Transverse colon (tissue), 4 donors: ENCODE results near the gene PECR. TPM values are rescaled to one million over a fixed set of nuclear protein-coding genes. Genes with fewer than 3 reads are reported as not detected.

Source experiments
- DNase-seq: peaks from one replicate; pipeline ENCODE4 v3.0.0-alpha.2; 2019
- H3K27ac ChIP-seq, 4 donors: fragments of 200-600 bp; sonication (generic); 2 replicates each; pipeline ENCODE4 v1.5.1; 2016 to 2018; ENCODE audit warnings: inconsistent platforms in 4 of 4
- H3K27me3 ChIP-seq: fragments of 200-600 bp; sonication (generic); 2 replicates; pipeline ENCODE4 v1.5.1; 2017; ENCODE audit warnings: inconsistent platforms
- H3K36me3 ChIP-seq, 4 donors: fragments of 200-600 bp; sonication (generic); 2 replicates each; pipeline ENCODE4 v1.5.1; 2017 to 2019; ENCODE audit warnings: inconsistent platforms in 4 of 4
- H3K4me1 ChIP-seq, 4 donors: fragments of 200-600 bp; sonication (generic); 2 replicates each; pipeline ENCODE4 v1.5.1; 2017 to 2020; ENCODE audit warnings: inconsistent platforms in 4 of 4
- H3K4me3 ChIP-seq, 4 donors: fragments of 200-600 bp; sonication (generic); 1 replicate in 1 of 4; 2 replicates in 3 of 4; pipeline versions ENCODE4 v1.5.1 to v1.6.1; 2017 to 2019; ENCODE audit warnings: inconsistent platforms in 4 of 4
- H3K9me3 ChIP-seq, 2 donors: fragments of 200-600 bp; sonication (generic); 2 replicates each; pipeline ENCODE4 v1.5.1; 2017 to 2019; ENCODE audit warnings: inconsistent platforms in 2 of 2
- EP300 ChIP-seq: sonication (generic); formaldehyde crosslinking; IDR thresholded peaks from one replicate; pipeline ENCODE4 v1.6.1; 2017; ENCODE audit warnings: antibody characterized with exemption, low read depth
- POLR2A ChIP-seq: fragments of 450-650 bp; IDR thresholded peaks from one replicate; pipeline ENCODE4 v1.6.1; 2016; ENCODE audit warnings: antibody characterized with exemption, mild to moderate bottlenecking, moderate library complexity
- POLR2AphosphoS5 ChIP-seq, 3 donors: sonication (generic); formaldehyde crosslinking; IDR thresholded peaks; one replicate each; pipeline ENCODE4 v1.6.1; 2016; ENCODE audit warnings: antibody characterized with exemption in 3 of 3
- whole genome bisulfite sequencing, 2 donors: methylation state at CpG; one replicate each; pipeline ENCODE4 v1.1.5; 2018; ENCODE audit warnings: low coverage in 1 of 2; 5-methylcytosine and 5-hydroxymethylcytosine counted together
- in situ Hi-C, 4 donors: fragments of 200-750 bp; cut with MboI; loops; one replicate each; pipeline versions ENCODE4 v1.15.0 to v1.15.1; 2017; ENCODE audit warnings: low sequenced_read_pairs in 3 of 4, low pct_ligation_motif_present in 1 of 4, low pct_unique_long_range_greater_than_20kb in 1 of 4
- intact Hi-C: fragments of 100-400 bp; cut with DNase I; formaldehyde crosslinking; loops from one replicate; pipeline ENCODE4 v1.15.1; 2023; ENCODE audit warnings: low total_unique reads
- total RNA-seq, 4 donors: library from RNA; depleted of rRNA; stranded (reverse); fragments of >200 nt; gene quantifications; one replicate each; pipeline ENCODE4 v1.1.0, GENCODE V29; 2016
- TF ChIP-seq, protein P1 (sequence below), 5 experiments: fragments of 200-600 bp in 3 of 5; fragments of 450-650 bp in 2 of 5; sonication (generic) in 3 of 5; IDR thresholded peaks; 1 replicate in 2 of 5; 2 replicates in 3 of 5; pipeline ENCODE4 v1.5.1; 2016 to 2017; ENCODE audit warnings: antibody characterized with exemption in 5 of 5, inconsistent platforms in 3 of 5, mild to moderate bottlenecking in 2 of 5, moderate library complexity in 1 of 5

Gene PECR
- total RNA-seq, 4 donors from 2014 or later = 10.3 to 137 (median 25.8) TPM

DNA sequence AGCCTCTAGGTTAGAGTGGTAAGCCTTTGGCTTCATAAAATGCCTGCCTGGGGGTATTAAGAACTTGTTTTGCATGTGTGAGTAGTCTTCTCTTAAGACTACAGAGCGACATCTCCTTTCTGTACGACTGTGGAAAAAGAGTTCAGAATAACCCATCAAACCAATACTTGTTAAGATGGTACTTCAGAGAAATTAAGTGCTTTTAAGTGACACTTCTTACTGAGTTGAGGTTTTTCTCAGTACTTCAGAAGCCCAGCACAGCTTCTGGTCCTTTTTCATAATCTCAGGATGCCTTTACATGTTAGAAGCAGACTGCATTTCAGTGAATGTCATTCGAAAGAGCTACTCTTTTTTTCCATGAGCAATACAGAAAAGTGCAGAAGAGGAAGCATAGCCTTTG, 38.4 kb upstream of the PECR start:
- H3K4me3 ChIP-seq = no peak overlapping the region
- TF ChIP-seq POLR2A = no peak
- TF ChIP-seq, protein P1, sequence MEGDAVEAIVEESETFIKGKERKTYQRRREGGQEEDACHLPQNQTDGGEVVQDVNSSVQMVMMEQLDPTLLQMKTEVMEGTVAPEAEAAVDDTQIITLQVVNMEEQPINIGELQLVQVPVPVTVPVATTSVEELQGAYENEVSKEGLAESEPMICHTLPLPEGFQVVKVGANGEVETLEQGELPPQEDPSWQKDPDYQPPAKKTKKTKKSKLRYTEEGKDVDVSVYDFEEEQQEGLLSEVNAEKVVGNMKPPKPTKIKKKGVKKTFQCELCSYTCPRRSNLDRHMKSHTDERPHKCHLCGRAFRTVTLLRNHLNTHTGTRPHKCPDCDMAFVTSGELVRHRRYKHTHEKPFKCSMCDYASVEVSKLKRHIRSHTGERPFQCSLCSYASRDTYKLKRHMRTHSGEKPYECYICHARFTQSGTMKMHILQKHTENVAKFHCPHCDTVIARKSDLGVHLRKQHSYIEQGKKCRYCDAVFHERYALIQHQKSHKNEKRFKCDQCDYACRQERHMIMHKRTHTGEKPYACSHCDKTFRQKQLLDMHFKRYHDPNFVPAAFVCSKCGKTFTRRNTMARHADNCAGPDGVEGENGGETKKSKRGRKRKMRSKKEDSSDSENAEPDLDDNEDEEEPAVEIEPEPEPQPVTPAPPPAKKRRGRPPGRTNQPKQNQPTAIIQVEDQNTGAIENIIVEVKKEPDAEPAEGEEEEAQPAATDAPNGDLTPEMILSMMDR (IDR thresholded peaks at IDR 0.05) = no peak
- TF ChIP-seq EP300 = no peak
- TF ChIP-seq POLR2AphosphoS5 (IDR thresholded peaks at IDR 0.05) = no peak
- no peak overlapping the region for H3K27ac ChIP-seq
- in situ Hi-C loops = loop anchor here in 2 of 4 donors (25.0 kb wide), 1 partner anchor 292 kb away; the partner anchor contains the start of gene SMARCAL1 (in 2 of the 2)
- H3K4me1 ChIP-seq = peaks cover 4 to 14% (median 6%) of the 10 kb centered on the region in 4 donors
- 74 to 79% methylated on average over 2 to 3 of the region's 3 CpGs for WGBS, 2 donors
- H3K36me3 ChIP-seq = peaks cover 0 to 67% (median 30%) of the 10 kb centered on the region in 4 donors
- intact Hi-C loops = no loop called here
- no peaks in the 10 kb centered on the region for H3K9me3 ChIP-seq
- DNase-seq = no peak
- no peaks in the 10 kb centered on the region for H3K27me3 ChIP-seq

DNA sequence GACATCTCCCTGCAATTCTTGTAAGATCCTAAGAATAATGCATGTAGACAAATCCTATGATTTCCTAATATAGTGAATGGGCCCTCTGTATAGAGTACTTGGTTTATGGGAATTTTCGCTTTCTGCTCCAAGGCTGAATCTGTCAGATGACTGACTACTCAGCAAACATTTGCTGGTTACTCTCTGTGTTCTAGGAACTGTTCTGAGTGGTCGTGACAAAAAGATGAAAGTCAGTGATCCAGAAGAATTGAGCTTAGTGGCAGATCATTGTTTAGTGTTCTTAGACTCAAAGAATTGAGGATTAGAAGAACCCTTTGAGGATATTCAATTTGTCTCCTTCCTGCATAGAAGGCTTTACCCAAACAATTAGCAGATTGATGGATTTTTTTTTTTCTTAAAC, 37.5 kb upstream of the PECR start:
- H3K27me3 ChIP-seq = no peaks in the 10 kb centered on the region
- H3K4me1 ChIP-seq = peaks cover 6 to 18% (median 9%) of the 10 kb centered on the region in 4 donors
- intact Hi-C loops (no loop called here), in situ Hi-C loops (loop anchor here in 2 of 4 donors (25.0 kb wide), 1 partner anchor 293 kb away; the partner anchor contains the start of gene SMARCAL1 (in 2 of the 2))
- no peaks in the 10 kb centered on the region for H3K9me3 ChIP-seq
- DNase-seq = no peak
- no peak overlapping the region for H3K27ac ChIP-seq
- 83 to 91% methylated on average over 1 to 2 of the region's 2 CpGs for WGBS, 2 donors
- peaks cover 0 to 59% (median 26%) of the 10 kb centered on the region in 4 donors for H3K36me3 ChIP-seq
- TF ChIP-seq EP300 (no peak), POLR2A (no peak), POLR2AphosphoS5 (IDR thresholded peaks at IDR 0.05) (no peak)
- TF ChIP-seq, protein P1 (IDR thresholded peaks at IDR 0.05) = no peak
- H3K4me3 ChIP-seq = no peak overlapping the region

DNA sequence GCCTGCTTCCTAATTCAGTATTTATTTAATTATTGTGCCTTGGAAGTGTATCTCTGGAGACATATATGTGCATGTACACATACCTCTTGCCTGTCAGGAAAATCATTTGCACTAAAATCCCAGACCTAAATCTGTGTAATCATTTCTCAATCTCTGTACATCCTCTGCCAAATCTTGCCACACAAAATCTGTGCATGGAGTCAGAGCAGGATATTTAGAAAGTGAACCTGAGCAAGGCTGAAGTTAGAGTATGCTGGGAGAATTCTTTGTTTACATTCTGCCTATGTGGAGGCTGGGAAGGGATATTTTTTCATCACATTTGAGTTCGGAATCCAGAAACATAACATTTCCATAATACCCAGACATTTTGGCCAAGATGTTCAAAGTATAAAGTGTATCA, 36.9 kb upstream of the PECR start:
- in situ Hi-C loops (loop anchor here in 2 of 4 donors (25.0 kb wide), 1 partner anchor 294 kb away; the partner anchor contains the start of gene SMARCAL1 (in 2 of the 2)), intact Hi-C loops (no loop called here)
- no peaks in the 10 kb centered on the region for H3K27me3 ChIP-seq
- WGBS, 2 donors = 76 to 100% methylated on average over 1 of the region's 1 CpG
- no peak overlapping the region for H3K27ac ChIP-seq
- TF ChIP-seq, protein P1 (IDR thresholded peaks at IDR 0.05) = no peak
- TF ChIP-seq EP300 (no peak), POLR2A (no peak), POLR2AphosphoS5 (IDR thresholded peaks at IDR 0.05) (no peak)
- DNase-seq = no peak
- no peak overlapping the region for H3K4me3 ChIP-seq
- H3K9me3 ChIP-seq = no peaks in the 10 kb centered on the region
- H3K4me1 ChIP-seq = peaks cover 6 to 23% (median 11%) of the 10 kb centered on the region in 4 donors
- peaks cover 0 to 52% (median 25%) of the 10 kb centered on the region in 4 donors for H3K36me3 ChIP-seq

DNA sequence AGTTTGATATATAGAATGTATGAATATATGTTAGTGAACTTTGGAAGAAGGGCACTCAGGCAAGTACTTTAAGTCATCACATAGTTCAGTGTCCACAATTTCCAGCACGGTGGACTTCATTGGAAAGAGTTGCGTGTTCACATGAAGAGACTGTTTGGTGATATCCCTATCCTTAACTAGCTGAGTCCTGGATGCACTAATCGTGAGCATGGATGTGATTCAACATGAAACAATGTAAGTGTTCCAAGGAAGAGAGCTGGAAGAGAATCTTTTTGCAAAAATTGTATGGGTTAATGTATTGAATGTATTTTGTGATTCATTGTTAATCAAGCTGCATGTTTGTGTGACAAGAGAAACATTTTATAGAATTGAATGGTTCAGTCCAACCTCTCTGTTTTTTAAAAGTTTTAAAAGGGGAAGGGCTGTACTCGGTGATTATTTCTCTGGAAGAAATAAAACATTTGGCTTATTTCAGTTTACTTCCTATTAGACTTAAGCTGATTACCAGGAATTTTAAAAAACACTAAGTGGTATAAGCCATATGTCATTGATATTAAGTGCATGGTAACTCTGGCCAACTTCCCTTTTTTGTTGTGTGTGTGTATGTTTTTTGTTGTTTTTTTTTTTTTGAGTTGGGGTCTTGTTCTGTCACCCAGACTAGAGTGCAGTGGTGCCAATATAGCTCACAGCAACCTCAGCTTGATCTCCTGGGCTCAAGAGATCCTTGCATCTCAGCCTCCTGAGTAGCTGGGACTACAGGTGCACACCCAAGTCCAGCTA, 36.1 kb upstream of the PECR start:
- no peak overlapping the region for H3K27ac ChIP-seq
- intact Hi-C loops = no loop called here
- no peaks in the 10 kb centered on the region for H3K9me3 ChIP-seq
- H3K27me3 ChIP-seq = no peaks in the 10 kb centered on the region
- H3K4me3 ChIP-seq = no peak overlapping the region
- TF ChIP-seq POLR2AphosphoS5 (IDR thresholded peaks at IDR 0.05) (no peak), EP300 (no peak), POLR2A (no peak)
- TF ChIP-seq, protein P1 (IDR thresholded peaks at IDR 0.05) = no peak
- peaks cover 0 to 46% (median 24%) of the 10 kb centered on the region in 4 donors for H3K36me3 ChIP-seq
- H3K4me1 ChIP-seq = peaks cover 6 to 30% (median 11%) of the 10 kb centered on the region in 4 donors
- in situ Hi-C loops = loop anchor here in 2 of 4 donors (25.0 kb wide), 1 partner anchor 295 kb away; the partner anchor contains the start of gene SMARCAL1 (in 2 of the 2)
- WGBS, 2 donors = 75 to 79% methylated on average over 4 of the region's 4 CpGs
- no peak for DNase-seq
